Cerebellar nuclear complex (tissue), 1 donor: Measurements from ENCODE around the gene TMPRSS9.
A peak's percentile ranks its signal among the peaks of the same experiment; 100 is the strongest.

Experiments
- DNase-seq, 2 experiments: peaks; one replicate each; lab custom pipeline; 2025; lab: John Stamatoyannopoulos, UW

The TMPRSS9 gene

GRCh38 chr19:2359992-2360685 is at the start of gene TMPRSS9:
Gene TMPRSS9 (plus strand): TSS chr19:2360265. CDS start chr19:2389786, 29,521 bp downstream.
- no peak for DNase-seq

DNA sequence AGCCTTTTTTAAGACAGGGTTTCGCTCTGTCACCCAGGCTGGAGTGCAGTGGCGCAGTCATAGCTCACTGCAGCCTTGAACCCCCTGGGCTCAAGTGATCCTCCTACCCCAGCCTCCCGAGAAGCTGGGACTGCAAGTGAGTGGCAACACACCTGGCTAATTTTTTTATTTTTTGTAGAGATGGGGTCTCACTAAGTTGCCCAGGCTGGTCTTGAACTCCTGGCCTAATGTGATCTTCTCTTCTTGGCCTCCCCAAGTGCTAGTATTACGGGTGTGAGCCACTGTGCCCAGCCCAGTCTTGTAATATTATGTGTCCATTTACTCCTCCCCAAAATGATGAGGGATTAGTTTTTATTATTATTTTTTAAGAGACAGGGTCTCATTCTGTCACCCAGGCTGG is 49.0 kb upstream of the TMPRSS9 start:
- no peak for DNase-seq

DNA sequence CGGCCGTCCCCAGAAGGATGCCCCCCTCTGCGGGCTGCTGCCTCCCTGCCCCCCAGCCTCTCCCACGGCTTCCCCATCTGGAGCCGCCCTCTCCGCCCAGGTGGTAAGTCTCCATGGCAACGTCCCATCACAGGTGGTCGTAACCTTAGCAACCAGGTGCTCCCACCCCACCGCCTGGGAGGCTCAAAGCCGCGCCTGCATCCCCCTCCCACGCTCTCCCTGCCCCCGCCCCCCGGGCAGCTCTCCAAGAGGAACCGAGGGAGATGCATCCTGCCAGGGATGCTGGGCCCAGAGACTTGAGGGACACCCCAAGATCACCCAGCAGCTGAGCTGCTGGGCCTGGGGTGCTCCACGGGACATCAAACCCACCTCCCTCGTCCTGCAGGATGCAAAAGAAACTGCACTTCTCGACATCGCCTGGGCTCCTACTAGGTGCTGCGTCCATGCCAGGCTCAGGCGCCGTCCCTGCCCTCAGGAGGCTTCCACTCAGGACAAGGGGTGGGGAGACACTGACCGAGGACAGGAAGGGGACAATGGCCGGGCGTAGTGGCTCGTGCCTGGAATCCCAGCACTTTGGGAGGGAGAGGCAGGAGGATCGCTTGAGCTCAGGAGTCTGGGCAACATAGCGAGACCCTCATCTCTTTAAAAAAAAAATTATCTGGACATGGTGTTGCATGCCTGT is 47.1 kb upstream of the TMPRSS9 start:
- no peak for DNase-seq

DNA sequence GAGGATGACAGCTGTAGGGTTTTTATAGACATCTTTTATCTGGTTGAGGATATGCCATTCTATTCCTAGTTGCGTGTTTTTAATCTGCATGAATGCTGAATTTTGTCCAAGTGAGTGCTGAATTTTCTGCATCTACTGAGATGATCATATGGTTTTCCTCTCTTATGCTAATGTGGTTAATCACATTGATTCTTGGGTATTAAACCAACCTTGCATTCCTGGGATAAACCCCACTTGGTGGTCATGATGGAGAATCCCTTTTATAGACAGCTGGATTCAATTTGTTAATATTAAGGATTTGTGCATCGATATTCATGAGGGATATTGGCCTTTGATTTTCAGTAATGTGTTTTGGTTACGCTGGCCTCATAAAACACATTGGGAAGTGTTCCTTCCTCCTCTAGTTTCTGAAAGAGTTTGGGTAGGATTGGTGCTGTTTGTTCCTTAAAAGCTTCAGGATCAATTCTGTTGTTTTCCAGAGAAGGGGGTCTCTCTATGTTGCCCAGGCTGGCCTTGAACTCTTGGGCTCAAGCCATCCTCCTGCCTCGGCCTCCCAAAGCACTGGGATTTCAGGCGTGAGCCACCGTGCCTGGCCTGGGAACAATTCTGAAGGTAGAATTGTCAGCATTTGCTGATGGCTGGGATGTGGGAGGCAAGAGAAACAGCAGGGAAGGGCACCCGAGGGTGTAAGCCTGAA is 44.8 kb upstream of the TMPRSS9 start:
- DNase-seq: no peak

GRCh38 chr19:2315818-2316353 is 44.2 kb upstream of the TMPRSS9 start:
- DNase-seq: no peak

DNA sequence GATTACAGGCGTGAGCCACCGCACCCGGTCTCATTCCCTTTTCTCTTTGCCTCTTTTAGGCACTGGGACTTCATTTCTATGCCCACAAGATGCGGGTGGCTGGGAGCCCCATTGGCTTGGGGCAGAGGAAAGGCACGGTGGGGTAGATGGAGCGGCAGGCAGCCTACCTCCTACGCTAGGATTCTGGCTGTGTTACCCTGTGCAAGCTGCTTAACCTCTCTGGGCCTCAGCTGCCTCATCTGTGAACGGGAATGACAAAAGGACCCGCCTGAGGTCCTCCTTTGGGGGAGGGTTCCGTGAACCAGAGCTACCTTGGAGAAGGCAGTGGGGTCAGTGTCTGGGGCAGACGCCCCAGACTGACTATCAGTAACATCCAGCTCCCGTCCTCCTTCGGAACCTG is 42.8 kb upstream of the TMPRSS9 start:
- DNase-seq: no peak

- no peak for DNase-seq
Measured at GRCh38 chr19:2317756-2318155, 42.3 kb upstream of the TMPRSS9 start.

DNA sequence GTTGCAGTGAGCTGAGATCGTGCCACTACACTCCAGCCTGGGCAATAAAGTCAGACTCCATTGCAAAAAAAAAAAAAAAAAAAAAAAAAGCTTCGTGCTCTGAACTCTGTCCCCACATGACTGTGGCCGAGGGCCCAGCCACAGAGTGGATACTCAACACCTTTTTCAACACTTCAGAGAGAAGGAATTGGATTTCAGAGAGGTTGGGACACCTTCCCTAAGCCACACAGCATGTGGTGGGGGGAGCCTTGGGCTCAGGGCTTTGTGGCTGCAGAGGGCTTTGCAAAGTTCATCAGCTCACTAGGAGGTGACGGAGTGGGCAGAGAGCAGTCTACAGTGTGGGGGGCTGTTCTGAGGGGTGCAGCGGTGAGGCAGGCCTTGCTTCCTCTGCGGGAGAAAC is 41.1 kb upstream of the TMPRSS9 start:
- no peak for DNase-seq

- DNase-seq: no peak
Measured at GRCh38 chr19:2319551-2319950, 40.5 kb upstream of the TMPRSS9 start.

GRCh38 chr19:2320049-2320448 is 40.0 kb upstream of the TMPRSS9 start:
- DNase-seq: no peak

DNA sequence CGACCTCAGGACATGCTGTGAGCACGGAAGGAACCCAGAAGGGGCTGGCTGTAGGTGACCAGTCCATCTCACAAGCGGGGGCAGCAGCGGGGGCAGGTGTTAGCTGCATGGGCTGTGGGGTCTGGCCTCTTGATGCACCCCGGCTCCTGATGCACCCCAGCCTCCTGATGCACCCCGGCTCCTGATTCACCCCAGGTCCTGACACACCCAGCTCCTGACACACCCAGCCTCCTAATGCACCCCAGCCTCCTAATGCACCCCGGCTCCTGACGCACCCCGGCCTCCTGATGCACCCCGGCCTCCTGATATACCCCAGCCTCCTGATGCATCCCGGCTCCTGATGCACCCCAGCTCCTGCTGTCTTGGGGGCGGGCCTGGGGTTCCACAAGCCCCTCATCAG is 39.1 kb upstream of the TMPRSS9 start:
- DNase-seq: no peak

- no peak for DNase-seq
Measured at GRCh38 chr19:2321565-2322283, 38.3 kb upstream of the TMPRSS9 start.

DNA sequence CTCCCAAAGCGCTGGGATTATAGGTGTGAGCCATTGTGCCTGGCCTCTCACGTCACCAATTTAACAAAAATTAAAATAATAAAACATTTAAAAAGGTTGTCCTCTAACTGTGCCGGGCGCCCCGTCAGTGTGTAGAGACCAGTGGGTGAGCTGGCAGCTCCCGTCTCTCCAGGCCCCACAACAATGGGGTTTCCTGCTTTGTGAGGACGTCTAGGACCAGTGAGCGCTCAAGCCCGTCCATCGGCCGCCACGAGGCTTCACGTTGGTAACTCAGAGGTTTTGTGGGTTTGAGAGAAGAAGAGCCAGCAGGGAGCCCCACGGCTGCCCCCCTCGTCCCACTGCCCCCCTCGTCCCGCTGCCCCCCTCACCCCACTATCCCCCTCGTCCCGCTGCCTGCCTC is 36.4 kb upstream of the TMPRSS9 start:
- DNase-seq: no peak

- DNase-seq: peak in 1 of 2 experiments; percentile 38
Measured at GRCh38 chr19:2324220-2324948, 35.7 kb upstream of the TMPRSS9 start.

GRCh38 chr19:2325281-2326046 is 34.6 kb upstream of the TMPRSS9 start:
- peak; percentile 27 to 43 for DNase-seq

DNA sequence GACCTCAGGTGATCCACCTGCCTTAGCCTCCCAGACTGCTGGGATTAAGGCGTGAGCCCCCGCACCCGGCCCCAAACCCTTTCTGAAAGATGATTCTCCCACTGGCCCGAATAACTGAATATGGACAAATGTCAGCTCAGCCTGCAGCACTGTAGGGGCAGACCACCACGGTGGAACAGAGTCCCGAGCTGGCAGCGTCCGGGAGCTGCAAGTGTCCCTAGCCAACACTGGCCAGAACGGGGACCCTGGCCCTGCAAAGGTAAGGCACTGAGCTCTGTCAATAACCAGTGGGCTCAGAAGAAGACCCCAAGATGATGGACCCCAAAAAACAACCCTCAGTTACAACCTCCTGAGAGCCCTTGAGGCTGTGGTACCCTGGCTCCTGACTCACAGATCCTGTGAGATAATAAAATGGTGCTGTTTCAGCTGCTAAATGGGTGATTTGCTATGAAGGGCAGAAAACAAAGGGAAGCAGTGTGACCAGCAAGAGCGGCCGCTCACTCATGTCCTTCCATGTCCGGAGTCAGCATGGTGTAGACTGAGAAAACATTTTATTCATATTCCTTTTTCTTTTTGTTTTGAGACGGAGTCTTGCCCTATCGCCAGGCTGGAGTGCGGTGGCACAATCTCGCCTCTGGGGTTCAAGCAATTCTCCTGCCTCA is 33.2 kb upstream of the TMPRSS9 start:
- no peak for DNase-seq

DNA sequence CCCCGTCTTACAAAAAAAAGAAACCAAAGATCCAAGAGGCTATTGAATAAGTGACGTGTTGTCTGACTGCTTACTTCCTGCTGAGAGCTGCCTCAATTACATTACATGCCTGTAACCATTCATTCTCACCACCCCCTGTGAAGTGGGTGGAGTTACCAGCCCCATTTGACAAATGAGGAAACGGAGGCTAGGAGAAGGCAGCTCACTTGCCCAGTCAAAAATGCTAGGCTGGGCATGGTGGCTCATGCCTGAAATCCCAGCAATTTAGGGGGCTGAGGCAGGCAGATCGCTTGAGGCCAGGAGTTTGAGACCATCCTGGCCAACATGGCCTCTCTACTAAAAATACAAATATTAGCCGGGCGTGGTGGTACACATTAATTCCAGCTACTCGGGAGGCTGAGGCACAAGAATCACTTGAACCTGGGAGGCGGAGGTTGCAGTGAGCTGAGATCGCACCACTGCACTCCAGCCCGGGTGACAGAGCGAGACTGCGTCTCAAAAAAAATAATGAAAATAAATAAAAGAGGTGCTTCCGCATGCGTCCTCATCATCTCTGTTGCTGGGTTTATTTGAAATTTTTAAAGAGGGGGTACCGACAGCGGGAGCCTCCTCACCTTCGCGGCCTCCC is 32.2 kb upstream of the TMPRSS9 start:
- no peak for DNase-seq

GRCh38 chr19:2328401-2329148 is 31.5 kb upstream of the TMPRSS9 start, which contains the start of the genes LSM7 and SPPL2B:
Gene LSM7 (minus strand): TSS chr19:2328586. CDS start chr19:2328566, 20 bp downstream.
Gene SPPL2B (plus strand): TSS chr19:2328684. CDS start chr19:2328710, 26 bp downstream.
- DNase-seq: no peak

- DNase-seq: no peak
Measured at GRCh38 chr19:2329149-2329478, 31.0 kb upstream of the TMPRSS9 start.
